Choroid plexus epithelial cell (primary cell): ENCODE results near the gene POLR2E.

Source experiments
- DNase-seq: peaks from one replicate; pipeline ENCODE4 v3.0.0-alpha.2; 2010; ENCODE audit warnings: low read depth
- H3K4me3 ChIP-seq: 2 replicates; pipeline ENCODE4 v1.5.1; 2011; ENCODE audit warnings: low read depth, mild to moderate bottlenecking, control low read depth, low read length, moderate library complexity
- CTCF ChIP-seq: conservative IDR thresholded peaks from 2 replicates; pipeline ENCODE4 v1.5.1; 2011; ENCODE audit warnings: low read depth, mild to moderate bottlenecking, control low read depth, inconsistent platforms, low read length, moderate library complexity

Gene POLR2E

GRCh38 chr19:1074544-1075283 is 20.5 kb downstream of the POLR2E start:
- no peak overlapping the region for H3K4me3 ChIP-seq
- no peak for DNase-seq
- TF ChIP-seq CTCF = no peak

GRCh38 chr19:1073956-1074517 is 21.1 kb downstream of the POLR2E start:
- H3K4me3 ChIP-seq = no peak overlapping the region
- no peak for DNase-seq
- TF ChIP-seq CTCF = no peak

- no peak overlapping the region for H3K4me3 ChIP-seq
- no peak for DNase-seq
- no peak for TF ChIP-seq CTCF
Observed at GRCh38 chr19:1073063-1073955, 21.9 kb downstream of the POLR2E start.

- DNase-seq = no peak
- no peak overlapping the region for H3K4me3 ChIP-seq
- TF ChIP-seq CTCF = no peak
Observed at GRCh38 chr19:1072371-1073015, 22.7 kb downstream of the POLR2E start.

GRCh38 chr19:1070931-1071791 is 24.0 kb downstream of the POLR2E start:
- TF ChIP-seq CTCF = no peak
- no peak for DNase-seq
- H3K4me3 ChIP-seq = no peak overlapping the region

GRCh38 chr19:1070576-1070930 is 24.6 kb downstream of the POLR2E start:
- peak; percentile 39 for TF ChIP-seq CTCF
- H3K4me3 ChIP-seq = no peak overlapping the region
- DNase-seq = no peak
